ENCODE results near the gene FYTTD1.
A peak's percentile ranks its signal among the peaks of the same experiment; 100 is the strongest.

Gene FYTTD1

DNA sequence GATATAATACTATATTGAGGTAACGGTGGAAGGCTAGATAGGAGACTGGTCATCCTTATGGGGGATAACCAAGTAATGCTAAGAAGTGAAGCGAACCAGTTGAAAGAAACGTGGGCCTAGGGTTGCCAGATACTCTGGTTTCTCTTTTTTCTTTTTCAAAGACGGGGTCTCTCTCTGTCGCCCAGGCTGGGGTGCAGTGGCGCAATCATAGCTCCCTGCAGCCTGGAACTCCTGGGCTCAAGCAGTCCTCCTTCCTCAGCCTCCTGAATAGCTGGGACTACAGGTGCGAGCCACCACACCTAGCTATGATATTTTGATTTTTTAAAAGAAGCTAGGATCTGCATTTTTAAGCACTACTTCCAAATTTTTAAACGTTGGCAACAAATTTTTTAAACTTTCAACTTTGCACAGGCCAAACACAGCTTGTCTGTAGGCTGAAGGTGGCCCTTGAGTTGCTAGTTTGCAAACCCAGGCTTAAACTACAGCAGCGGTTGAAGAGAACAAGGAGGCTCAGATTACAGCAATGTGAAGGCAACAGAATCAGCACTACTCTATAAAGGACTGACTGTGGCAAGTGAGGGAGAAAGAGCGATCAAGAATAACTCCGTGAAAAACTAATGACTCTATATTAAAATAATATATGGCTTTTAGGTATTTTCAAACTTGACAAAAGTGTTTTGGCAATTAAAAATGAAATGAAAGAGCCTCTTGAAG, 11.8 kb upstream of the FYTTD1 start:
- DNase-seq = no peak

DNA sequence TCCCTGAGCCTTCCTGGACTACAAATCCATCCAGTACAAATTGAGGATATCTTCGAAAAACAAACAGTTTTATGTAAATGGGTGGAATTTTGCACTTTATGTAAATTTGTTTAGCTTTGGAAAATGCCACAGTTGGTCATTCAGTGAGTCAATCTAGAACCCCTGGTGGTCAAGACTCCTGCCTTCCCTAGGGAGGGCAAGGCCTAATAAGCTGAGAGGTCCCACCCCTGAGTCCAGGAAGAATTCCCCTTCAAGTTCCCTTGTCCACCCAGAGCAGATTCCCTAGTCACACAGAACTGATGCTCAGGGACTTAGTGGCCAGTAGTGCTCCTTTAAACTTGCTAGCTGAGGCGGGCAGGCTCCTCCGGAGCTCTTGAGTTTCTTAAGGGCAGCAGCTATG, 6.9 kb upstream of the FYTTD1 start:
- no peak for DNase-seq

DNA sequence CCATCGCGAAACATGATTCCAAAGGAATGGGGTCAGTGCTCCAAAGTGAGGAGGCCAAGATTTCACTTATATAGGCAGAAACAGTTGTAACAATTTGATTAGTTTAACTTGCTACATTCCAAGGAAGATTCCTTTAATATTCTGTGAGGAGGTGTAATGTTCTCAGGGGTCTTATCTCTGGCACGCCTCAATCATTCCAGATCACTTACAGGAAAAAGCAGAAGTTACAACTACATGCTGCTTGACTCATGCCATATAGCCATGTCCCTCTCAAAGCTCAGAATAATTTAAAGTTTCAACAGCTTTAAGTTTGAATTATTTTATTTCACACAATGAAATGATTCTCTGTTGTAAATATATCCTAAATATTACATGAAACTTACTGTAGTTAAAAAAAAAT, 3.5 kb upstream of the FYTTD1 start:
- DNase-seq = no peak

DNA sequence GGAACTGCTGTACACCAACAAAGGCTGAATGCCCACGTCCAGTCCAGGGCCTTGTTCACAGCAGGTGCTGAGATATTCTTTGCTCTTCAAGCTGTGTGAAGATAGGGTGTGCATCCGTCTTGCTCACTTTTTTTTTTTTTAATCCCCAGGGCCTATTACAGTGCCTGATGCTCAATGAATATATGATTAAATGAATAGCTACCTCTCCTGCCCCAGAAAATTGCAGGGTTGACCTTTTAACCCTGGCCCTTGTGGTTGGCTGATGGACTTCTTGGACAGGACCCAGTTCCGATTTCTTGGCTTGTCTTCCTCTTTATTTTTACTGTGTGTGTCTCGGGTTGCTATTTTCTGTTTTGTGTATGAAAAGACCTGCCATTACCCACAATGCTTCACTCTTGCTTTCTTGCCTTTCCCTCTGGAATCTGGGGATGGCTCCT, 2.9 kb upstream of the FYTTD1 start:
- no peak for DNase-seq

DNA sequence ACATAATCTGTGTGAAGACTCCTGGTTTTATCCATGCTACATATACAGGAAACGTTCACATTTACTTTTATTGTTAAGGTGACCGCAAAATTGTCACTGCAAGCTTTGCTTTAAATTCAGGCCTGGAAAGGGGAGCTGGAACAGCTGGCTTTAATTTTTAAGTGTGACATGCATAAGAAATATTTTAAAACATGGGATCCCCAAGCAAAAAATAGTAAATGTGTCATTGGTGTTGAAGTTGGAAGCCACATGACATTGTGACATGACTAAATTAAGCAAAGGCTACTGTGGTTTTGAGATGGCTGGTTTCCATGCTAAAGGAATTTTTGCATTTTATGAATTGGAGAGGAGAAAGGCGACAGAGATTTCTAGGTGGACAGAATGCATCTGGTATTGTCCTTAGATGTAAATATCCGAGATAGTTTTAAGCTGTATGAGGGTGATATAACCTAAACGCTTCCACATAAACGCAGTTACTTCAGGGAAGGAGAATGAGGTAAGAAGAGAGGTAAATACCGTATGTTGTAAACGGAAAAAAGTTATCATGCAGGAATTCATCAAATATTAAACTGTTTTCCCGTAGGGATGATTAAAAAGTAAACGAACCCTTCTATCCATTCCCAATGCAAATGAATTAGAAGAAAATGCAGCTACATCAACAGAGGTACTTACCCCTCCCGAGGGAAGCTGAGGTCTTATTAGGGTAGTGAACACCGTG, 927 bp upstream of the FYTTD1 start:
- no peak for DNase-seq

DNA sequence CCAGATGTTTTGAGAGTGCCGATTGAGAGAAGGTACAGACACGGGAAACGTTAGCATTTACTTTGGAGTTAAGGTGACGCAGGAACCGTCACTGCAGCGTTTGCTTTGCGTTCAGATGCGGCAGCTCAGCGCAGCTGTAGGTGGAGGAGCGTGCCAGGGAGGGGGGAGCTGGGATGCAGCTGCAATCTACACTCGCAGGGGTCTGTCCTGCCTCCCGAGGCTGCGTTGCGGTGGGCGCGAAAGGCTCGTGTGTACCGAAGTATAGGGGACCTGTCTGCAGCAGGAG, 425 bp upstream of the FYTTD1 start:
- no peak for DNase-seq

DNA sequence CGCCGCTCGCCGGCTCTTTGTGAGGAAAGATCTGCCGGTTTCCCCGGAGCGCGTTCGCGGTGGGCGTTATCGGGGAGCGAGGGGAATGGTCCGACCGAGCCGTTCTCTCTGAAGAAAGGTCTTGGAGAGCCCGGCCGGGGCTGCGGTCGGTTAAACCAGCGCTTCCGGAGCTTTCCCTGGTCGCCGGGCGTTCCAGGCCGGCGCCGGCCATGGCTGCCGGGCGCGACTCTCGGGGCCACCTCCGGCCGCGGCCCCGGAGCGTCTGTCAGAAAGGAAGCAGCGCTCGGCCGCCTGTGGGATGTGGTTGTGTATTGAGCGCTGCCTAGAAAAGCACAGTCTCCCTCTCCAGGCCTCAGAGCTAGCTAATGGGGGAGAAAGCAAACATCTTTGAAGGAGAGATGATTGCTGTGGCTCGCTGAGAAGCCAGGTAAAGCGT, 731 bp downstream of the FYTTD1 start:
- DNase-seq = peak; percentile 65

DNA sequence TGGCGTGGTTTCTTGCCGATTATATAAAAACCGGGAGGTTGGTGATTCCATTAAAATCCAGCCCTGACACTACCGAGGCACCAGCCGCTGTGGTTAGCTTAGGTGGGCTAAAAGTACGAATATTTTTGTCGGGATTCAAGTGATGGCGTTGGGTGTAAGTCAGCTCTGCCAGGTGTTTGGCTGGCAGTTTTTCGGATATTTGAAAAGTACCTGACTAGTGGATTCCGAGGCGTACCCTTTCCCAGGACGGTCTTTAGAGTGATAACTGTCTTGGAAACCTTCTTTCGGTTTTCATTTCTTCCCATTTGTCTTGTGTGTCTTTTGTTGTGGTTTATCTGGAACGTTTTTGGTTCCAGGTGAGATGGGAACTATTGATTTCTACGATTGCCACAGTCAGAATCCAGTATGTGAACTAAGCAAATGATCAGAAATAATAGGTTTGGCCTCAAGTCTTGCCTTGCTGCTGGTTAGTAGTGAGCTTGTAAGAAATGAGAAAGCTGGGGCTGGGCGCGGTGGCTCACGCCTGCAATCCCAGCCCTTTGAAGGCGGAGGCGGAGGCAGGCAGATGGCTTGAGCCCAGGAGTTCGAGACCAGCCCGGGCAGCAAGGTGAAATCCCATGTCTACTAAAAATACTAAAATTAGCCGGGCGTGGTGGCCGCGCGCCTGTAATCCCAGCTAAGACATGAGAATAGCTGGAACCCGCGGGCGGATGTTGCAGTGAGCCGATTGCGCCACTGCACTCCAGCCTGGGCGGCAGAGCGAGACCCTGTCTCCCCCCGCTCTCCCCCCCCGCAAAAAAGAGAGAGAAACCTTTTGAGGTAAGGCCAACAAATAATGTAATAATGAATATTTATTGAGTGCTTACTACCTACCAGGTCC, 1.4 kb downstream of the FYTTD1 start:
- DNase-seq = peak; percentile 47

DNA sequence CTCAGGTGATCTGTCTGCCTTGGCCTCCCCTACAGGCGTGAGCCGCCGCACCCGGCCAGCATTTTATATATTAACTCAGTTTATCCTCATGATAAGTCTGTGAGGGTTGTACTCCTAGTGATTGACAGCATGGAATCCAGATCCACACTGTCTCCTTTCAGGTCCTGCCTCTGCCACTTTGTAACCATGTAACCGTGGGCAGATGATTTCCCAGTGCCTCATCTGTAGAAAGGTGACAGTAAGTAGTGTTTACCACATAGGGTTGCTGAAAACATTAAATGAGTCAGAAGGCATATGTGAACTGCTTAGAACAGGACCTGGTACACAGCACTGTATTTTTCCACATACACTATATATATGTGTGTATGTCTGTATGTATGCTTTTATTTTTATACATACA, 2.4 kb downstream of the FYTTD1 start:
- no peak for DNase-seq

DNA sequence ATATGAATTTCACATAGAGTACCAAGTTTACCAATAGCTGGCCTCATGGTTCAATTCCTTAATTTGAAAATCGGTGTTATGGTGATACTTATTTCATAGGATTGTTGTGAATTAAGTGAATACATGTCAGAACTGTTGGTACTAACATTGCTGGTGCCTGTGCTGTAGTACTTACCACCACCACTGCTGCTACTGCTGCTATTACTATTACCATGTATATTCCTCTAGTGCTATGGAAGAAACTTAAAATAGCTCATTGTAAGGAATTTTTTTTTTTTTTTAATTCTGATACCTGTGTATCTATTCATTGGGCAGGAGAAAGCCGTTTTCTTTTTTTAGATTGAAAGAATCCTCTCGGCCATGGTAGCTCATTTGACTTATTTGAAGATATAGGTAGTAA, 3.6 kb downstream of the FYTTD1 start:
- DNase-seq = no peak

DNA sequence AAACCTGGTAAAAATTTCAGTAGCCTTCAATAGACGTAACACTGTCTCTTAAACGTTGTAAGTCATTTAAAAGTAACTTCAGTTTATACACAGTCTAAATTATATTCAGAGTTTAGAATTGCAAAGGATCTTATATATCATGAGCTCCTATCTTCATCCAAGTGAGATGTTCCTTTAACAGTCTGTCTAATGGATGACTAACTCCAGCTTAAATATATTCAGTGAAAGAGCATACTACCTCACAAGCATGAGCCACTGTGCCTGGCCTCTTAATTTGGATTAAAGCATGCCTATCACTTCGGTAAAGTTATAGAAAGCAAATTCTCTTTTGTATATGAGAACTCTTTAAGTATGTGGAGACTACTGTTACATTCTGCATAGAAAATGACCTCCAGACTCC, 7.0 kb downstream of the FYTTD1 start:
- DNase-seq = no peak

DNA sequence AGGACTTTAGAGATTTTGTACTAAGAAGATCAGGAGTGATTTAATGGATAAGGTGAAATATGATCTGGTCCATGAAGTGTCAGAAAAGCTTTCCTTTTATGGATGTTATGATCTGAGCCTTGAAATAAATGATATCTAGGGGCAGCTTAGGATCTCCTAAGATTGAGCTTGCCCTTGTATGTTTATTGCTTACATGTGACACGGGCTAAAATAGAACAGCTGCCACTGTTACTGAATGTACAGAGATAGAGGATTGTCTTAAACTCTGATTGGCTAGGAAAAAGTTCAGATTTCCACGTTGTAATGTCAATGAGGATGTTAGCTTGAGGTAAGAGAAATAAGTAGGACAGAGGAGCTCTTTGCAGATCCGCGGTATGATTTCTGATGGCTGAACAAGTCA, 8.8 kb downstream of the FYTTD1 start:
- no peak for DNase-seq

DNA sequence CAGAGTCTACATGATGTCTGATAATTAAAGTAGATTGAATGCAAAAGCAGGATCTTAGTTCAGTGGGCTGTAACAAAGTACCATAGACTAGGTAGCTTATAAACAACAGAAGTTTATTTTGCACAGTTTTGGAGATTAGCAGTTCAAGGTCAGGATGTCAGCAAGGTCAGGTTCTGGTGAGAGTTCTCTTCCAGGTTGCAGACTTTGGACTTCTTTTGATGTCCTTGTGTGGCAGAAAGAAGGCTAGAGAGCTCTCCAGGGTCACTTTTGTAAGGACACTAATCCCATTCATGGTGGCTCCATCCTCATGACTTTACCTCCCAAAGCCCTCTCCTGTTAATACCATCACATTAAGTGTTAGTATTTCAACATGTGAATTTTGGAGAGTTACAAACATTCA, 12.1 kb downstream of the FYTTD1 start:
- DNase-seq = no peak

DNA sequence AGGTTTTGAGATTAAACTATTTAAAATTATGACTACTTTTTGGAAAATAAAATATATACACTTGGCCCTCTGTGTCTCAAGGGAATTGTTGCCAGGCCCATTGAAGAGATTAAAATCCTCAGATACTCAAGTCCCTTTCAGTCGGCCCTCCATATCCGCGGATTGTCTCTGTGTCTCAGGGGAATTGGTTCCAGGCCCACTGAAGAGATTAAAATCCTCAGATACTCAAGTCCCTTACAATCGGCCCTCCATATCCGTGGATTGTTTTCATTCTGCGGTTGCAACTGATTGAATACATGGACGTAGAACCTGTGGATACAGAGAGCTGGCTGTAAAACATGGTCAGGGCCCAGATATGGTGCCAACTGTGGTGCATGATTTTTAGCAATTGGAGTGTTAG, 25.6 kb downstream of the FYTTD1 start:
- DNase-seq = no peak

DNA sequence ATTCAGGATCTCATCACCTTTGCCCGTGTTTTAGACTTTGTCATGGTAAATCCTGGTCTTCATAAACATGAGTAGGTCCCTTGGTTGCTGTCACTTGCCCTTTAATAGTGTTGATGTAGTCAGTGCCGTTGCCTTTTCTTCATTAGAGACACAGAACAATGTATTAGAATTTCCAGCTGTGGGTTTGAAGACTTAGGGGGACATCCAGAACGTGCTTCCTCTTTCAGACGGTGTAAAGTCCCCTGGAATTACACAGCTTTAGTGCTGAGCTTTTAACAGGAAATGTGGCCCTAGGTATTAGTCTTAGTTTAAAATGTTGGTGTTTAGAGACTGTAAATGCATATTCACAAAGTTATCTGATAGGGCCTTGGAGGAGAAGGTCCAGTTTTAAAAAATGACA, 32.5 kb downstream of the FYTTD1 start:
- DNase-seq = no peak

DNA sequence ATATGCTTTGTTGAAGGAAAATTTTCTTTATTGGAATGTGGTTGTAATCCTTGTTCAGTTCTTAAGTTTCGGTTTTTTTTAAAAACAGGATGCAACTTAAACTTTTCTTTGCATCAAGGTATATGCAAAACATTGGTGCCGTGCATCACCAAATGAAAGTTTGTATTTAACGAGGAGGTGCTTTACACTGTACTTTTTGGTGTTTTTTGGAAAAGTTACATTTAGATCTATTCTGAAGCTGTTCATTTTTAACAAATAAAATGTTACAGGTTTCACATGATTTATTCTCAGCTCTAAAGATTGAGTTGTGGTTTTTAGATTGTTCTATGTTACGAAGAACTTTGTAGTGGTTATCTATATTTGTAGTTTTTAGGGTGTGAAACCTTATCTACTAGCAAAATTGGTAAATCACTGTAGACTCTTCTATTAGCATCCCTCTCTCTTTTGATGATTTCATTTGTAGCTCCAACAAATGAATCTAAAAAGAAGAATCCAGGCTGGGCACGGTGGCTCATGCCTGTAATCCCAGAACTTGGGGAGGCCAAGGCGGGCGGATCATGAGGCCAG, 34.4 kb downstream of the FYTTD1 start:
- DNase-seq = no peak

DNA sequence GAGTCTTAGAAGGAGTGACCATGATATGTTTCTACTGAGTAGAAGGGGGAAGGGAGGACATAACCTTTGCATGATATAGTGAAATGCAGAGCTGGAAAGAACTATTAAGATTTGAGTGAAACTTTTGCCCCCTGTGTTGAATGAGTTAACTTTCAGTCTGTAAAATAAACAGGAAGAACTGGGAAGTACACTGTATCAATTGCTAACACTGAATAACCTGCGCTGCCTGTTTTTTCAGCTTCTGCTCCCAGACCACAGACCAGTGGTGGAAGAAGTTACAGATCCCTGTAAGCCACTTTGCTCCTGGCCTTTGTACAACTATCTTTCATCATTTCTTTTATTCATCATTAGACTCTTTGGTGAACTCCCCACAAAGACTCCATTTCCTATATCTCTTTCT, 37.7 kb downstream of the FYTTD1 start:
- DNase-seq = no peak

DNA sequence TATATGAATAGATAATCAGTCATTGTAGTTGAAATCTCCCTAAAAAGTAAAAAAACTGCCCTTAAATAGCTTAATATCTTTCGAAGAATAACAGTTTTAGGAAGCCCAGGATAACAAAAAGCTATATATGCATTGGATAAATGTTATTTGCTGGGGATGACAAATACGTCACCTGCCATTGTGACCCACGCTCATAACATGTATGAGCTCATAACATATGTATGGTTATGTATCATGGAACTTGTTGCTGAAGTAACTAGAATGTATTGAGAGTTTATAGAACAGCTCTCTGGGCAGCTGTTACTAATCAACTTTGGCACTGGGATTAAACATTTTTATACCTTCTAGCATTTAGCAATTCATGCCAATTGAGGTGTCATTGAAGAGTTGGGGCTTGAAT, 39.6 kb downstream of the FYTTD1 start:
- no peak for DNase-seq

DNA sequence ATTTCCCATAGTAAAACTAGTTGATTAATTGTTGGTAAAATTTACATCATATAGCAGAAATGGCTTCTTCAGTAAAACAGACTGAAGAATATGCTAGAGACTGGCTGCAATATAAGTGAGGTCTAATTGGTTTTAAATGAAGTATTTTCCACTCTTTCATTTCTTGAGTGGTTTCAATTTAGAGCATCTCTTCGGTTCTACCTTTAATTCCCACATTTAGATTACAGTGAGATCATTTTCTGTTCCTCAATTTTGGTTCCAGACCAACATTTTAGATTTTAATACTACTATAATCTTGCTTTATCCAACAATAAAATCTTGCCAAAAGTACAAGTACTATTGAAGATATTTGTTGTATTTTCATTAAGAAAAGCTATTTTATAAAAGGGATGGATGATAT, 40.4 kb downstream of the FYTTD1 start:
- no peak for DNase-seq

DNA sequence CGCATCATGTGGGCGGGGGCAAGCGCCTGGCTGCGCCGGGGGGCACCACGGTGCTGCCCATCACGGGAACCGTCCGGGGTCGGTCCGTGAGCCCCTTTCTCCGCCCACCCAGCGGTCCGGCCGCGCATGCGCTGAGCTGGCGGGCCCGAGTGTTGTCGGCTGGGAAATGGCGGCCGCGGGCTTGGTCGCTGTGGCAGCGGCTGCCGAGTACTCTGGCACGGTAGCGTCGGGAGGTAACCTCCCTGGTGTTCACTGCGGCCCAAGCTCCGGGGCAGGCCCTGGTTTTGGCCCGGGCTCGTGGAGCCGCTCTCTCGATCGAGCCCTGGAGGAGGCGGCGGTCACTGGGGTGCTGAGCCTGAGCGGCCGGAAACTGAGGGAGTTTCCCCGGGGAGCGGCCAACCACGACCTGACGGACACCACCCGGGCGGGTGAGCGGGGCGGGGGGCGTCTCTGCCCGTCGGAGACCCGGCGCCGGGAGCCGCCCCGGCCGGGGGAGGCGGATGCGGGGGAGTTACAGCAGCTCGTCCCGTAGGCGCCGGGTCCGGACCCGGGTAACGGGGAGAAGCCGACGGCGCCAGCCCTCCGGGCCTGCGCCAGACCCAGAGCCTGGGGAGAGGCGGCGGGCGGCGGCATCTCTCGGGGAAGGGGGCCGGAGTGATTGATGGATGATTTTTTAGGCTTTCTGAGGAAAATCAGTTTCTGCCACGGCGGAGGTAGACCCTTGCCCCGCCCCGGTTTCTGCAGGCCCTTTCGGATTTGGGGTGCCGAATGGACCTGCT, 41.6 kb downstream of the FYTTD1 start, which contains the start of gene LRCH3:
LRCH3 (plus strand) TSS at position 142 of the 779 bp plus-strand sequence; CDS start at position 167, 25 bp downstream.
- peak; percentile 87 for DNase-seq

DNA sequence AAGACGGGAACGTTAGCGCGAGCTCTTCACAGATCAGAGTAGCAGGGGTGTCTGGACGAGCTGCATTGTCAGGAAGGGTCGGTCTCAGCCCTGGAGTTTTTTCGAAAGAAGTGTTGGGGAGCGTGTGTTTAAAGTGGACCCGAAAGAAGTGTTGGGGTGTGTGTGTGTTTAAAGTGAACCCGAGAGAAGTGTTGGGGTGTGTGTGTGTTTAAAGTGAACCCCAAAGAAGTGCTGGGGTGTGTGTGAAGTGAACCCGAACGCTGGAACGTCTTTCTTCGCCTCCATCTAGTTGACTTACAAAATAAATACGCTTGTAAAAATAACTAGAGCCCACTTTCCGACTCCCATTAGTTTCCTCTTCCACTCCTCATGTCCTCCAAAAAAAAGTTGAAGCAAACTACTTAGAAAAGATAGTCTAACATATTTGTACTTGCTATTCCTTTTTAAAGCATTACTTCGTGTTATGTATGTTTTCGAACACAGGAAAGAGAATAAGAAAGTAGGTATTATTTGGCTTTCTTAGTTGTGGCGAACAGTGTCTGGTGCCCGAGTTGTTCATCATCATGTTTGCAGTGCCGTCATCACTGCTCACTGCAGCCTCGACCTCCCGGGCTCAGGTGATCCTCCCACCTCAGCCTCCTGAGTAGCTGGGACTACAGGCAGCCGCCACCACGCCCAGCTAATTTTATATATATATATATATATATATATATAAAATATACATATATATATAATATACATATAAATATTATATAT, 42.4 kb downstream of the FYTTD1 start:
- peak; percentile 48 for DNase-seq

DNA sequence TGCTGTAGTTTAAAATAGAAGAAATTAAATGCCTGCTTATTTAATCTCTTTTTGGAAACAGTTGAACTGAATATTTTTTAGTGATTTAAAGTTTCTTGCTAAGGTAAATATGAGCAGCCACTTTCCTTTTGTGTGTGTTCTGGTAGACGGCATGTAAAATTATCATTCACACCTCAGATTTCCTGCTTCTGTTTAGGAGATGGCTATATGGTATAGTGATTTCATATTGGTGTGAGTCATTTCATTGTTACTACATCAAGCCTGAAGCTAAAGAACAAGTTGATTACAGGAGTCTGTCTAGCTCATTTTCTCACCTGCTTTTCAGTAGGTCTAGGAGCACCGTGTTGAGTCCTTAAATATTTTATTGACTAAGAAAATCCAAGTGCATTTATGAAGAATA, 43.6 kb downstream of the FYTTD1 start:
- no peak for DNase-seq

All from activated T-cell treated with anti-CD3 and anti-CD28 coated beads, Interleukin-2, amount 50 U/mL, for 1 hour (primary cell).